RWPE2 (cell line): ENCODE measurements around the gene CELF2.

Experiments used
- ATAC-seq: fragments of 200-7000 bp; cut with Tn5 transposase; 3 replicates; pipeline ENCODE4 v1.9.1; 2021; ENCODE audit warnings: low read depth
- DNase-seq: peaks from one replicate; pipeline ENCODE4 v3.0.0-alpha.2; 2020; ENCODE audit warnings: low spot score
- H3K27ac ChIP-seq: fragments of 450-650 bp; 2 replicates; pipeline ENCODE4 v1.5.1; 2017; ENCODE audit warnings: mild to moderate bottlenecking; ENCODE audit not compliant: poor library complexity, severe bottlenecking
- H3K27me3 ChIP-seq: fragments of 250-450 bp; sonication (Bioruptor Pico); 2 replicates; pipeline ENCODE4 v1.5.1; 2021; ENCODE audit warnings: mild to moderate bottlenecking, moderate library complexity; ENCODE audit not compliant: insufficient read depth, poor library complexity, severe bottlenecking
- H3K36me3 ChIP-seq: fragments of 250-450 bp; sonication (Bioruptor Pico); 2 replicates; pipeline ENCODE4 v1.5.1; 2020; ENCODE audit warnings: low read depth, mild to moderate bottlenecking, moderate library complexity
- H3K4me1 ChIP-seq: fragments of 250-450 bp; sonication (Bioruptor Pico); 2 replicates; pipeline ENCODE4 v1.5.1; 2021; ENCODE audit warnings: mild to moderate bottlenecking, moderate library complexity; ENCODE audit not compliant: insufficient read depth, poor library complexity, severe bottlenecking
- H3K4me3 ChIP-seq: fragments of 250-450 bp; sonication (Bioruptor Pico); 2 replicates; pipeline ENCODE4 v1.5.1; 2021; ENCODE audit warnings: mild to moderate bottlenecking, moderate library complexity; ENCODE audit not compliant: severe bottlenecking
- H3K9me3 ChIP-seq: fragments of 250-450 bp; sonication (Bioruptor Pico); 2 replicates; pipeline ENCODE4 v1.5.1; 2021; ENCODE audit warnings: mild to moderate bottlenecking, moderate library complexity; ENCODE audit not compliant: severe bottlenecking
- TF ChIP-seq, protein P1 (sequence below): fragments of 450-650 bp; IDR thresholded peaks from one replicate; pipeline ENCODE4 v1.5.1; 2017; ENCODE audit warnings: mild to moderate bottlenecking, moderate library complexity; ENCODE audit not compliant: poor library complexity, severe bottlenecking

CELF2 gene

GRCh38 chr10:11166550-11166949 is 148.9 kb downstream of the CELF2 start:
- no peaks in the 10 kb centered on the region for H3K9me3 ChIP-seq
- ATAC-seq (no peak), DNase-seq (no peak)

DNA sequence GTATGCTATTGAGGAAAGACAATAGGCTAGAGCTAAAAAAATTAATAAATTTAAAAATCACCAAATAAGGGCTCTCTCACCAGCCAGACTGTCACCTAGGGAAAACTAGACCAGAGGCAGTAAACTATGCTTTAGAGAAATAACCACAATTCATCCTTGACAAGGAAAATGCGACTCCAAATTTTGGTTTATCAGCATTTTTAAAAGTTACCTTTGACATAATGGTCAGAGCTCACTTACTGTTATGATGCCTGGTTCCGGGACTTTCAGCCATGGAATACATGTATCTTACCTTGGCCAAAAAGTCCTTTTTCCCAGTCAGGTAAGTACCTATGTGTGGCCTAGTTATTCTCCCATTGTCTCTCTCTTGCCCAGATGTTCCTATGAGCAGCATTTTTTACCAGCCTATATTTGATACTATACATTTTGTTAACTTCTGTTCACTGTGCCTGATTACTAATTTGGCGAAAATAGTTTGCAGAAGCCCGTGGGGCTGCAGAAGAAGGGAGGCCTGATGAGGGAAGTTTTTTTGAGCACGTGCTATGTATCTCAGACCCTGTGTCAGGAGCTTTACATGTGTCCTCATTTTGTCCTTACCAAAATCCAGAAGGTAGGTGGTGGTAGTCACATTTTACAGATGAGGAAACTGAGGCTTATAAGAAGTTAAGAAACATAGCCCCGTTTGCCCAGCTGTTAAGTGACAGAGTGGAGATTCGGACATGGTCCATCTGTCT is 149.7 kb downstream of the CELF2 start:
- TF ChIP-seq, protein P1, sequence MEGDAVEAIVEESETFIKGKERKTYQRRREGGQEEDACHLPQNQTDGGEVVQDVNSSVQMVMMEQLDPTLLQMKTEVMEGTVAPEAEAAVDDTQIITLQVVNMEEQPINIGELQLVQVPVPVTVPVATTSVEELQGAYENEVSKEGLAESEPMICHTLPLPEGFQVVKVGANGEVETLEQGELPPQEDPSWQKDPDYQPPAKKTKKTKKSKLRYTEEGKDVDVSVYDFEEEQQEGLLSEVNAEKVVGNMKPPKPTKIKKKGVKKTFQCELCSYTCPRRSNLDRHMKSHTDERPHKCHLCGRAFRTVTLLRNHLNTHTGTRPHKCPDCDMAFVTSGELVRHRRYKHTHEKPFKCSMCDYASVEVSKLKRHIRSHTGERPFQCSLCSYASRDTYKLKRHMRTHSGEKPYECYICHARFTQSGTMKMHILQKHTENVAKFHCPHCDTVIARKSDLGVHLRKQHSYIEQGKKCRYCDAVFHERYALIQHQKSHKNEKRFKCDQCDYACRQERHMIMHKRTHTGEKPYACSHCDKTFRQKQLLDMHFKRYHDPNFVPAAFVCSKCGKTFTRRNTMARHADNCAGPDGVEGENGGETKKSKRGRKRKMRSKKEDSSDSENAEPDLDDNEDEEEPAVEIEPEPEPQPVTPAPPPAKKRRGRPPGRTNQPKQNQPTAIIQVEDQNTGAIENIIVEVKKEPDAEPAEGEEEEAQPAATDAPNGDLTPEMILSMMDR, result no peak
- DNase-seq, result no peak
- no peaks in the 10 kb centered on the region for H3K9me3 ChIP-seq
- no peaks in the 10 kb centered on the region for H3K4me1 ChIP-seq
- no peak overlapping the region for H3K4me3 ChIP-seq
- H3K27me3 ChIP-seq, result peaks cover 26% of the 10 kb centered on the region
- no peak for ATAC-seq
- no peak overlapping the region for H3K27ac ChIP-seq
- no peaks in the 10 kb centered on the region for H3K36me3 ChIP-seq

More at GRCh38 chr10:11166550-11166949, 148.9 kb downstream of the CELF2 start:
- no peaks in the 10 kb centered on the region for H3K36me3 ChIP-seq
- TF ChIP-seq, protein P1, result no peak
- H3K27ac ChIP-seq, result no peak overlapping the region
- H3K27me3 ChIP-seq, result peaks cover 26% of the 10 kb centered on the region
- no peak overlapping the region for H3K4me3 ChIP-seq
- H3K4me1 ChIP-seq, result no peaks in the 10 kb centered on the region

DNA sequence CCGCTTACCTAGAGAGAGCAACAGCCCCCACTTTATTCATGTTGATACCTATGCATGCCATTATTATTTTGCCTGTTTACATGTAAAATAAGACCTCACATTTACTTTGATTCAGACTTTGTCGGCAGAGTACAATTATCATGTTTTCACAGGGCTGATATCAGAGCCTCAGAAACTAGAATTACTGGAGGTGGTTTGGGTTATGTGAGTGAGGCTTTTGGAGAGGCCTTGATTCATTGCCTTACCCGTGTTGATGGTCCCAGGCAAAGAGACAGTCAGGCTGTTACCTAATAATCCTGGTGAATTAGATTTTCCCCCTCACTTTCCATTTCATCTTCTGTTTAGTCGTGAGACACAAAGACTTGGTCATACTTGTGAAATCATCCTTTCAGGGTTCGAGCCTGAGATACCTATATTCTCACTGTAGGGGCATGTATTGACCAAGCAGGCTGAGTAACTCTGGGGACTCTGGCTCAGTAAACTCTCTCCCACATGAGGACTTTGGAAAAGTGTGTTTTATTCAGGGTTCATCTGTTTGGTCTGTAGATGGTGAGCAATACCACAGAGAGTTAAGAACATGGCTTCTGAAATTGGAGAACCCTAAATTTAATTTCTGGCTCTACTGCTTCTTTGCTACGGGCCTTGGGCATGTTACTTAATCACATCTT is 150.9 kb downstream of the CELF2 start:
- Histone ChIP-seq H3K27me3 (peaks cover 26% of the 10 kb centered on the region), H3K27ac (no peak overlapping the region), H3K36me3 (no peaks in the 10 kb centered on the region), H3K4me1 (no peaks in the 10 kb centered on the region), H3K9me3 (no peaks in the 10 kb centered on the region), H3K4me3 (no peak overlapping the region)
- no peak for ATAC-seq
- TF ChIP-seq, protein P1, result no peak
- no peak for DNase-seq

DNA sequence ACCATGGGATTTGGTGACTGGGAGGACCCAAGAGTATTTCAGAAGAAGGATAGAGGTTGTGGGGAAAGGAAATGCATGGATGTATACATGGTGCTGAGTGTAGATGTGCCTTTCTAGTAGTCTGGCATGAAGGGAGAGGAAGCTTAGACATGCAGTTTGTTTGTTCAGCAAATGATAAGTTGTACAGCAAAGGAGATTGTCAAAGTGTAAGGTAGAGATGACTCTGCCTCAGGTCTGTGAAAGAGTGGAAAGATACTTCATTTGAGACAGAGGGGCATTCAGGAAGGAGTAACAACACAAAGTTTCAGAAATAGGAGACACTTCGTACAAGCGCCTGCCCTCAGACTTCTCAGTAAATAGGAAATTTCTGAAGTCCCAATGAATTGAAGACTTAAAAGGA is 152.3 kb downstream of the CELF2 start:
- no peak for DNase-seq
- Histone ChIP-seq H3K4me1 (no peaks in the 10 kb centered on the region), H3K27me3 (peaks cover 20% of the 10 kb centered on the region), H3K4me3 (no peak overlapping the region), H3K27ac (no peak overlapping the region), H3K36me3 (no peaks in the 10 kb centered on the region), H3K9me3 (no peaks in the 10 kb centered on the region)
- TF ChIP-seq, protein P1, result no peak
- no peak for ATAC-seq

- Histone ChIP-seq H3K9me3 (no peaks in the 10 kb centered on the region), H3K27me3 (peaks cover 14% of the 10 kb centered on the region), H3K27ac (no peak overlapping the region), H3K4me1 (no peaks in the 10 kb centered on the region), H3K4me3 (no peak overlapping the region), H3K36me3 (no peaks in the 10 kb centered on the region)
- TF ChIP-seq, protein P1, result no peak
- DNase-seq, result no peak
- no peak for ATAC-seq
These were observed 152.9 kb downstream of the CELF2 start for GRCh38 chr10:11170574-11170973.
